HG02571 (cell line): ENCODE results near the gene BAHCC1.

Experiments
- ATAC-seq: cut with Tn5 transposase; IDR thresholded peaks from one replicate; pipeline ENCODE4 v1.9.1; 2021; ENCODE audit warnings: mild to moderate bottlenecking, moderate library complexity; ENCODE audit not compliant: unreplicated experiment

The BAHCC1 gene

GRCh38 chr17:81397314-81398175, 2.3 kb downstream of the BAHCC1 start:
- no peak for ATAC-seq

DNA sequence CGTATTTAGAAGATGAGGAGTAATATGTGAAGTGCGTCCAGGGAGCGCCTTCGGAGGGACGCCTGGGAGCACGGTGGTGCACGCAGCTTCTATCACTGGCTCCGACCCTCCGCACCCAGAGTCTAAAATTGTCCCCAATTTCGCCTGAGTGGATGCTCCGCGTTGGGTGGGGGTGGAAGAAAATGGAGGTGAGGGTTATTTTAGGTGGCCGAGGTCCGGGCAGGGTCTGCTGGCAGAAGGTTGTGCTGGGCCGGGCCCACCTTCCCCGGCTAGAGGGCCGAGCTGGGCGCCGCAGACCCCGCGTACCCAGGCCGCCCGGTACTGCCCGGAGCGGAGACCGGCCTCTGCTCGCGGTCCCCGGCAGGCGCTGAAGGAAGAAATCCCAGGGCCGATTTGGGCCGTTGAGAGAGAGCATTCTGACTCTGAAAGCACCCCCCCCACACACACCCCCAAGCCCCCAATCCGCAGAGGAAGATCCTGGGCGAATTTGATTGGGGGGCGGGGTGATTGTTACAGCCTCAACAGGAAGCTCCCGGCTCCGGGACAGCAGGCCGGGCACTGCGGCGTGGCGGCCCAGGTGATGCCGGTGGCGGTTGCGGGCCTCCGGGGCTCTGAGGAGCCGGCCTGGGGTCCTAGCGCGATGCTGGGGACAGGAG, 3.0 kb downstream of the BAHCC1 start:
- no peak for ATAC-seq

- ATAC-seq = no peak
Measured at GRCh38 chr17:81398832-81399411, 3.7 kb downstream of the BAHCC1 start.

DNA sequence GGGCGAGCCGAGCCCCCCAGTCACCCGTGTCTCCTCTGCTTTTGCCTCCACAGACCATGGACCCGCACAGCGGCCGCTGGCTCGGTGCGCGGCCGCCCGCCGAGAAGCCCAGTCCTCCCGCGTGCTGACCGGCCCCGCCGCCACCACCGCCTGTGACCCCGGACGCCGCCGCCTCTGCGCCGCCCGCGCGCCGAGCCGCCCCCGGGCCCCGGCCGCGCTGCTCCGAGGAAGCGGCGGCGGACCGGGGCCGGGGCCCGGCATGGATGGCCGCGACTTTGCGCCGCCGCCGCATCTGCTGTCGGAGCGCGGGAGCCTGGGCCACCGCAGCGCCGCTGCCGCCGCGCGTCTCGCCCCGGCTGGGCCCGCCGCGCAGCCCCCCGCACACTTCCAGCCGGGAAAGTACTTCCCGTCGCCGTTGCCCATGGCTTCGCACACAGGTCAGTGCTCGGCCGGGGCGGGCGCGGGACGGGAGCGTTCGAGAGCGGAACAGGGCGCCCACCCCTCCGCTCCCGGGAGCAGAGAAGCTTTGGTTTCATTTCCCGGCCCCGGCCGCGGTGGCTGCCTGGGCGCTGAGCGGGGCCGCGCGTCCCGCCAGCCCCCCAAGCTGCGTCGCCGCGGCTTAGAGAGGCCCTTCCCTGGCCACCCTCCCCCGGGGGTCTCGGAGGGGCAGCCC, 4.4 kb downstream of the BAHCC1 start:
- ATAC-seq = no peak

DNA sequence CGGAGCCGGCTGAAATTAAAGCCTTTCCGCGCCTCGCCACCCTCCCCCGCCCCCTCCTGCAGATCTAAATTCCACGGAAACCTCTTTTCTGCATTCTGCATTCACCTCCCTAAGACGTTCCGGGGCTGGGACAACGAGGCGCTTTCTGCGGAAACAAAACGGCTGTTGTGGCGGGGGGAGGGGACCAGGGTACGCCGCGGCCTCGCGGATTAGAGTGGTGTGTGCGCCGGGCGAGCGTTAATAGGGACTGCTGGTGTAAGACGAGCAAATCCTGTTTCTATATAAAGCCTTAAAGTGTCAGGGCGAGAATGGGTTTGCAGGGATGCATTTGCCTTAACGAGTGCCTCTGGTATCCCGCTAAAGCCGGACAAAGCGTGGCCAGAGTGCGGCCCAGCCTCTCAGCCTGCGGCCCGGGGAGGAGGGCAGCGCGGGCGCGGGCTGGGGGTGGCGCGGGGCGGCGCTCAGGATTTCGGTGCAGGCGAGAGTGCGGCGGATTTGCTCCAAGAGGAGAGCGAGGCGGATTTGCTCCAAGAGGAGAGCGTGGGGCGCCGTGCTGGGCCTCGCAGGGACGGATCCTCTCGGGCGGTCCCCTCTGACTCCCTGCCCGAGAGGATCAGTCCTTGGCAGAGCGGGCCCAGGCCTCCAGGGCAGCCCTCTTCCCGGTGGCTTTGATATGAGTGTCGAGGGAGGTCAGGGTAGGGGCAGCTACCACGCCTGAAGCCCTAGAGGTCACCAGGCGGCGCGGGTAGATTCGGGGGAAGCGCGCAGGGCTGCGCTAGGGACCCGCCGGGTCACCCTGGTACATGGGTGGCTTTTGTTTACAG, 5.1 kb downstream of the BAHCC1 start:
- ATAC-seq = no peak

- no peak for ATAC-seq
Measured at GRCh38 chr17:81400996-81401722, 5.9 kb downstream of the BAHCC1 start.

- no peak for ATAC-seq
Measured at GRCh38 chr17:81401723-81402529, 6.7 kb downstream of the BAHCC1 start.

GRCh38 chr17:81402530-81402941, 7.3 kb downstream of the BAHCC1 start:
- no peak for ATAC-seq

DNA sequence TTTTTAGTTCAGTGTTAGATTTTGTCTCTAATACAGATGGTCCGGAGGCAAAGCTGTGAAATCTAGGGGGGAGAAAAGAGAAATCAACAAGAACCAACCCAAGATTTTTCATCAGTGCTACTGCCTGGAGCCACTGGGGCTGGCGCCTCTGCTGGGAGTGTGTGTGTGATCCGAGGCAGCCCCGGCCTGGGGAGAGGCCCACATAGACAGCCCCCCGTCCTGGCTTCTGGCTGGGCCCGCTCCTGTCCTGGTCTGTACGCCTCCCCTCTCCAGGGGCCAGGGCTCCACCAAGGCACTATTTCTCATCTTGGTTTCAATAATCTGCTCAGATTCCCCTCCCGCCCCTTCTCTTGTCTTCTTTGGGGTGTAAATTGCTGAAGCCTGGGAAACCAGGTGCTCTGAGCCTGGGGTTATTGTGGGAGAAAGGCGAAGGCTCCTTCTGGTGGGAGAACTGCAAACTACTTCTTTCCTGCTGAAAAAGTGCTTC, 7.8 kb downstream of the BAHCC1 start:
- ATAC-seq = no peak

DNA sequence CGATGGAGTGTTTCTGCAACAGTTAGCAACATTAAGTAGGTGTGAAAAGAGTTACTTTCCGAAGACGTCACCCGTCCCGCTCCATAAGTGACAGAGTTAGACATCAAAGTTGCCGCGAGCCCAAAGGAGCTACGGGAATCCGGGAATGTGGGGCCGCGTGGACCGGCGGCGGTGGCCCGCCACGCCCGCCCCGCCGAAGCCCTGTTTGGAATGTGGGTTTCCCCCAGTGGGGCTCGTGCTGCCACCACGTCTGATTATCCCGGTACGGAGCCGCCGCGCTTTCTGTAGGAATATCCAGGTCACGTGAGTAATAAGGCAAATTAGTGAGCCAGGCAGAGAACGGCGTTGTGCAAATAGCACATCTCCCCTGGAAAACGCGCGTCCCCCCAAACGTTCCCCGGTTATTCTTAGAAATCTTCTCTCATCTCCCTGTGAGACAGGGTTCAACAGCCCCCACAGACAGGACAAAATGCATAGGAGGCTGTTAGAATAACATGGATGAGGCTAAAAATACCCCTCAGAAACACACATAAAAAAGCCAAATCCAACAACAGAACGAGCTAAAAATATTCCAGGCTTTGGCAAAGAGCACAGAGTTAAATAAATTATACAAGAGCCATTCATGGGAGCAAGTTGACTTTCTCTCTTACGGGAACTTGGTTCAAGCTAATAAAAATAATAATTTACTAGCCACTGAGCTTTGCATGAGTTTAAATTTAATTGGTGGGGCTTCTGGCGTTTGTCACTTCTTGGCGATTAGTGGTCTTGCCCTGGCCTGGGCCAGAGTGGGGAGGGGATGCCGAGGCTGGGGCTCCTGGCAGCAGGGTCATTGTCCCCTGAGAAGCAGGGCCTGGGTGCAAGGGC, 8.6 kb downstream of the BAHCC1 start:
- no peak for ATAC-seq

GRCh38 chr17:81404558-81405165, 9.4 kb downstream of the BAHCC1 start:
- no peak for ATAC-seq

DNA sequence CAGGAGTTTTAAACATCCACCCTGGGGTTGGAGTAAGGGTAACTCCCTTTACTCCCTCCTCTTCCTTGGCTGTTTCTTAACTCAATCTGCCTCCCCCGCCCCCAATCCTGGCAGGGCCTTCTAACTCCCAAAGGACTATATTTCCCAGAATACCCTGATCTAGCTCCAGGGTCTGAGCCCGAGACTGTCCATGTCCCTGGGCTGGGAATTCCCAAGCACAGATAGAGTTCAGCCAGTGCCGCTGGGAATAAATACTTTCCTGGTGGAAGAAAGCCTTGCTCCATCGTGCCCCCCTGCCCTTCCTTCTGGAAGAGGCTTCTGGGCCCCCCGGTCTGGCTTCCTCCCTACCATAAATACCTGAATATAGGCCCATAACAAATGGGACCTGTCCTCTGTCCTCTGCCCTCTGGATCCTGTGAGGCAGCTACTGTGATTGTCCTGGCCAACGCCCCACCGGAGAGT, 10.2 kb downstream of the BAHCC1 start:
- no peak for ATAC-seq

- ATAC-seq = no peak
Measured at GRCh38 chr17:81406117-81406953, 11.1 kb downstream of the BAHCC1 start.

DNA sequence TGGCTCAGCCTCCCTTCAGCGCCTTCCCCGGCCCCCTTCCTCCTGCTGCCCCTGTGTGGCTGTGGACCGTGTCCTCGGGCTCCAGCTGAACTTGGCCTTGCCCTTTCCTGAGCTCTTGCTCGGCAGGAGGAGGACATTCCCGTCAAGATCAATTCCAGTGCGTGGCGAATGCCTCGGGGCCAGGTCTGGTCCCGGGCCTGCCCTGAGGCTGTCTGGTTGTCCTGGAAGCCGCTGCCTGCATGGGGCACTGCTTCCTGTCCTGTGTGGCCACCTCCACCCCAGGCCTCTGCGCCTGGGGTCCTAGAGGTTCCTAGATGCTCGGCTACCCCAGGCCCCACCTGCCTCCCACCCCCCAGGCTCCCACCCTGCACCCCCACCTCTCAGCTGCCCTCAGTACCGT, 12.8 kb downstream of the BAHCC1 start:
- ATAC-seq = no peak

GRCh38 chr17:81409190-81409935, 14.1 kb downstream of the BAHCC1 start:
- ATAC-seq = no peak

DNA sequence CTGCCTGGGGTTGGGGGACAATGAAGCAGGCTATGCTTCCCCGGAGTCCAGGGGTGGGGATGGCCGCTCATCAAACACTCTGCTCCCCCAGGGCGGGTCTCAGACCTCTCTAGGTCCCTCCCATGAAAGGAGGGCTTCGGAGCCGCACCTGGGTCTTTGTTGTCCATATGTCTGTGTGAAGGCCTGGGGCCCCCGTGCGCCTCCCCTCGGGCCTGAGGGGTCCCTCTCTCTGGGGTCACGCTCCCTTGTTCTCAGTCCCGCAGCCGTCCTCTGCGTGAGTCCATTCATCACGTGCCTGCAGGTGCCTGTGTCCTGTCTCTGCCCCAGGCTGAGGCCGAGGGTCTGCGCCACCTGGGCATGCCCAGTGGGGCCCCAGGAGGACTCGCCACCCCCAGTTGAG, 15.6 kb downstream of the BAHCC1 start:
- ATAC-seq = no peak
